Measurements from ENCODE around the gene DMD. TPM values are rescaled to one million over a fixed set of nuclear protein-coding genes. Genes with fewer than 3 reads are reported as not detected.

DMD gene
- total and polyA plus RNA-seq, 2 of the 8 experiments (the other 6 are each of a cell fraction or from before 2014, with no cell fraction given), result 4.8 to 7.4 TPM

- H3K23me2 ChIP-seq (ENCODE audit: low read depth, low read length), result no peaks in the 10 kb centered on the region
- no peak overlapping the region for H3K23ac ChIP-seq (ENCODE audit: insufficient read length)
- H3K36me3 ChIP-seq (ENCODE audit: control insufficient read depth in 2 of 4, insufficient read depth in 4 of 4, low read length in 3 of 4), result no peaks in the 10 kb centered on the region
- H2BK5ac ChIP-seq (ENCODE audit: low read depth, low read length), result no peak overlapping the region
- no peak overlapping the region for H3K4ac ChIP-seq (replicated peaks; ENCODE audit: insufficient read length, low read depth, low read length)
- no peak overlapping the region for H3K27ac ChIP-seq (ENCODE audit: low read depth, low read length)
- ChIA-PET POLR2A (ENCODE audit: partially characterized antibody) (no interaction called here), CTCF (ENCODE audit: partially characterized antibody) (no interaction called here)
- H4K8ac ChIP-seq (ENCODE audit: extremely low read depth, insufficient read depth, low read length), result no peak overlapping the region
- no peak overlapping the region for H2BK120ac ChIP-seq (replicated peaks; ENCODE audit: low read depth, low read length)
- no peak overlapping the region for H3K14ac ChIP-seq (ENCODE audit: insufficient read length)
- no peaks in the 10 kb centered on the region for H3K79me1 ChIP-seq (ENCODE audit: low read depth, low read length)
- no peaks in the 10 kb centered on the region for H3K79me2 ChIP-seq (ENCODE audit: control insufficient read depth in 1 of 2, insufficient read depth in 2 of 2, low read length in 2 of 2)
- no peak overlapping the region for H2BK20ac ChIP-seq (ENCODE audit: low read length)
- no peak overlapping the region for H4K5ac ChIP-seq (ENCODE audit: insufficient read length, low read depth, low read length)
- no peak overlapping the region for H3K4me3 ChIP-seq (ENCODE audit: extremely low read depth in 1 of 4, insufficient read depth in 2 of 4, low read depth in 3 of 4, low read length in 4 of 4)
- H2AFZ ChIP-seq (ENCODE audit: low read length), result no peak overlapping the region
- H2BK15ac ChIP-seq (ENCODE audit: low read length), result no peak overlapping the region
- H2AK5ac ChIP-seq (ENCODE audit: low read depth, low read length), result no peak overlapping the region
- no peak overlapping the region; the same call in 1 of the 2 replicates for H3K18ac ChIP-seq (ENCODE audit: extremely low read depth, low read length)
- 85% methylated on average over 4 of the region's 5 CpGs; no CpG with 5 or more reads in 1 of the 2 experiments for WGBS, 2 experiments (ENCODE audit: extremely low coverage in 1 of 2, insufficient coverage in 1 of 2, insufficient read length in 1 of 2, insufficient replicate concordance in 2 of 2, low coverage in 1 of 2, low lambda C conversion rate in 2 of 2, missing lambda C conversion rate in 1 of 2)
- no peaks in the 10 kb centered on the region for H4K20me1 ChIP-seq (replicated peaks in 1 of 2; ENCODE audit: control insufficient read depth in 1 of 2, insufficient read depth in 2 of 2, low read length in 2 of 2)
- H3K27me3 ChIP-seq (replicated peaks in 1 of 4; ENCODE audit: control insufficient read depth in 3 of 4, extremely low read depth in 1 of 4, insufficient read depth in 3 of 4, low read length in 3 of 4), result no peaks in the 10 kb centered on the region
- H3K9me3 ChIP-seq (ENCODE audit: insufficient read depth in 2 of 2, low read depth in 1 of 2, low read length in 1 of 2), result no peaks in the 10 kb centered on the region
- H3K4me2 ChIP-seq (ENCODE audit: insufficient read depth in 1 of 2, low read depth in 2 of 2, low read length in 2 of 2), result no peak overlapping the region
- no peak overlapping the region for H3K9ac ChIP-seq (replicated peaks in 1 of 4; ENCODE audit: extremely low read depth in 1 of 4, low read depth in 3 of 4, low read length in 3 of 4)
- no peak overlapping the region for H4K91ac ChIP-seq (replicated peaks; ENCODE audit: insufficient read length, low read length)
- H2BK12ac ChIP-seq (ENCODE audit: low read depth, low read length), result no peak overlapping the region
- H3K56ac ChIP-seq (replicated peaks; ENCODE audit: insufficient read length, low read depth, low read length), result no peak overlapping the region
- no peak for DNase-seq (ENCODE audit: low read depth in 1 of 2, low spot score in 2 of 2)
- FAIRE-seq, result peak; percentile 7
- TF ChIP-seq TEAD4 (IDR thresholded peaks at IDR 0.05; ENCODE audit: low read depth, low read length), result no peak
- H3K4me1 ChIP-seq (replicated peaks in 1 of 4; ENCODE audit: control insufficient read depth in 3 of 4, insufficient read depth in 4 of 4, low read length in 3 of 4), result peaks cover 0 to 4% (median 0%) of the 10 kb centered on the region in 4 experiments; a peak in 1 of 7 replicates
These were observed 1854.8 kb downstream of the DMD start for GRCh38 chrX:31356275-31357212.

Data from H1 (cell line).